Tibial nerve (tissue), 3 donors: ENCODE measurements around the gene PDE8B.

Experiments used
- POLR2A ChIP-seq, 2 donors: fragments of 450-650 bp; IDR thresholded peaks; one replicate each; pipeline ENCODE4 v1.6.1; 2017; ENCODE audit warnings: antibody characterized with exemption in 2 of 2, mild to moderate bottlenecking in 2 of 2, moderate library complexity in 2 of 2
- TF ChIP-seq, protein P1 (sequence below), 5 experiments: fragments of 200-600 bp in 3 of 5; fragments of 450-650 bp in 2 of 5; sonication (generic) in 3 of 5; IDR thresholded peaks; one replicate each; pipeline ENCODE4 v1.5.1; 2016 to 2019; ENCODE audit warnings: antibody characterized with exemption in 5 of 5, mild to moderate bottlenecking in 3 of 5, moderate library complexity in 2 of 5

DNA sequence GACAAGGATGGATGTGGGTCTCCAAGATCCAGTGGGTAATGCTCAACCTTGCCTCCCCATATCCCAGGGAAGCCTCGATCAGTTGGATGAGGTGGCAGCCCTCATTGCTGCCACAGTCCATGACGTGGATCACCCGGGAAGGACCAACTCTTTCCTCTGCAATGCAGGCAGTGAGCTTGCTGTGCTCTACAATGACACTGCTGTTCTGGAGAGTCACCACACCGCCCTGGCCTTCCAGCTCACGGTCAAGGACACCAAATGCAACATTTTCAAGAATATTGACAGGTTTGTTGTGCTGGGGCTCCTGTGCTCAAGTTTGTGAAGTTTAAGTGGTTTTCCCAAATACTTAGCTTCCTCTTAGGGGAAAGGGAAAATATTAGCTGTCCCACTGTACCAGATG, 207.7 kb downstream of the PDE8B start:
- TF ChIP-seq POLR2A (IDR thresholded peaks at IDR 0.05) = no peak
- TF ChIP-seq, protein P1, sequence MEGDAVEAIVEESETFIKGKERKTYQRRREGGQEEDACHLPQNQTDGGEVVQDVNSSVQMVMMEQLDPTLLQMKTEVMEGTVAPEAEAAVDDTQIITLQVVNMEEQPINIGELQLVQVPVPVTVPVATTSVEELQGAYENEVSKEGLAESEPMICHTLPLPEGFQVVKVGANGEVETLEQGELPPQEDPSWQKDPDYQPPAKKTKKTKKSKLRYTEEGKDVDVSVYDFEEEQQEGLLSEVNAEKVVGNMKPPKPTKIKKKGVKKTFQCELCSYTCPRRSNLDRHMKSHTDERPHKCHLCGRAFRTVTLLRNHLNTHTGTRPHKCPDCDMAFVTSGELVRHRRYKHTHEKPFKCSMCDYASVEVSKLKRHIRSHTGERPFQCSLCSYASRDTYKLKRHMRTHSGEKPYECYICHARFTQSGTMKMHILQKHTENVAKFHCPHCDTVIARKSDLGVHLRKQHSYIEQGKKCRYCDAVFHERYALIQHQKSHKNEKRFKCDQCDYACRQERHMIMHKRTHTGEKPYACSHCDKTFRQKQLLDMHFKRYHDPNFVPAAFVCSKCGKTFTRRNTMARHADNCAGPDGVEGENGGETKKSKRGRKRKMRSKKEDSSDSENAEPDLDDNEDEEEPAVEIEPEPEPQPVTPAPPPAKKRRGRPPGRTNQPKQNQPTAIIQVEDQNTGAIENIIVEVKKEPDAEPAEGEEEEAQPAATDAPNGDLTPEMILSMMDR (IDR thresholded peaks at IDR 0.05) = no peak
